ENCODE measurements around the gene RSPO1. TPM values are rescaled to one million over a fixed set of nuclear protein-coding genes. Genes with fewer than 3 reads are reported as not detected.

The RSPO1 gene
- total and polyA plus RNA-seq, 12 donors = 0.03 to 0.35 (median 0.10) TPM; not detected in 9

GRCh38 chr1:37677808-37678207 is 43.1 kb upstream of the RSPO1 start:
- WGBS, 2 donors = 80 to 87% methylated on average over 5 of the region's 5 CpGs
- intact Hi-C loops (cut with DNase I) = no loop called here
- no peak overlapping the region for H3K27ac ChIP-seq
- no peaks in the 10 kb centered on the region for H3K9me3 ChIP-seq
- H3K27me3 ChIP-seq = peaks cover 0 to 14% (median 10%) of the 10 kb centered on the region in 7 donors
- DNase-seq (no peak), ATAC-seq (no peak)
- H3K4me3 ChIP-seq = no peak overlapping the region
- no peak for TF ChIP-seq CTCF (IDR thresholded peaks at IDR 0.05)
- peaks cover 0 to 25% (median 3%) of the 10 kb centered on the region in 9 donors for H3K36me3 ChIP-seq
- H3K4me1 ChIP-seq = peaks cover 0 to 3% (median 0%) of the 10 kb centered on the region in 9 donors

GRCh38 chr1:37677143-37677439 is 42.4 kb upstream of the RSPO1 start:
- TF ChIP-seq CTCF (IDR thresholded peaks at IDR 0.05) = no peak
- ATAC-seq = no peak
- H3K36me3 ChIP-seq = peaks cover 0 to 18% (median 0%) of the 10 kb centered on the region in 9 donors
- no peaks in the 10 kb centered on the region for H3K9me3 ChIP-seq
- DNase-seq = no peak
- WGBS, 2 donors = 53 to 66% methylated on average over 4 of the region's 4 CpGs
- no peak overlapping the region for H3K4me3 ChIP-seq
- H3K27ac ChIP-seq = no peak overlapping the region
- H3K27me3 ChIP-seq = peaks cover 0 to 20% (median 15%) of the 10 kb centered on the region in 7 donors
- intact Hi-C loops (cut with DNase I) = no loop called here
- peaks cover 0 to under 1% (median 0%) of the 10 kb centered on the region in 9 donors for H3K4me1 ChIP-seq

- peak in 2 of 8 donors; percentile 17 to 25 for ATAC-seq
- peaks cover 0 to 12% (median 0%) of the 10 kb centered on the region in 9 donors for H3K36me3 ChIP-seq
- no peaks in the 10 kb centered on the region for H3K4me1 ChIP-seq
- 48 to 50% methylated on average over 14 of the region's 14 CpGs for WGBS, 2 donors
- H3K4me3 ChIP-seq = no peak overlapping the region
- H3K27ac ChIP-seq = peak overlapping the region in 2 of 10 donors; percentile 22 to 36
- H3K9me3 ChIP-seq = no peaks in the 10 kb centered on the region
- peaks cover 0 to 26% (median 17%) of the 10 kb centered on the region in 7 donors for H3K27me3 ChIP-seq
- TF ChIP-seq CTCF (IDR thresholded peaks at IDR 0.05) = no peak
- no peak for DNase-seq
- intact Hi-C loops (cut with DNase I) = no loop called here
These were observed 41.8 kb upstream of the RSPO1 start for GRCh38 chr1:37676281-37677142.

GRCh38 chr1:37673920-37674319 is 39.2 kb upstream of the RSPO1 start:
- H3K36me3 ChIP-seq = no peaks in the 10 kb centered on the region
- ATAC-seq (no peak), DNase-seq (no peak)
- no peak overlapping the region for H3K4me3 ChIP-seq
- H3K27ac ChIP-seq = no peak overlapping the region
- 56 to 58% methylated on average over 10 of the region's 10 CpGs for WGBS, 2 donors
- TF ChIP-seq CTCF (IDR thresholded peaks at IDR 0.05) = no peak
- no peaks in the 10 kb centered on the region for H3K9me3 ChIP-seq
- intact Hi-C loops (cut with DNase I) = loop anchor here in 1 of 10 donors (5.0 kb wide), 1 partner anchor 72 kb away; no protein-coding TSS in a partner anchor
- H3K4me1 ChIP-seq = no peaks in the 10 kb centered on the region
- H3K27me3 ChIP-seq = peaks cover 0 to 48% (median 37%) of the 10 kb centered on the region in 7 donors

Measured in heart right ventricle (tissue), 16 donors.